Stimulated activated CD8-positive, alpha-beta memory T cell treated with anti-CD3 and anti-CD28 coated beads, Interleukin-2, amount 100 ng/mL, for 1 hour (primary cell): ENCODE data around the gene MOCS3.

Experiments
- DNase-seq, 2 donors: peaks; one replicate each; pipeline ENCODE4 v3.0.0-alpha.2; 2020; ENCODE audit warnings: low read depth in 2 of 2

MOCS3 gene

GRCh38 chr20:50982363-50982762 lies 23.7 kb downstream of the MOCS3 start:
- DNase-seq = no peak

DNA sequence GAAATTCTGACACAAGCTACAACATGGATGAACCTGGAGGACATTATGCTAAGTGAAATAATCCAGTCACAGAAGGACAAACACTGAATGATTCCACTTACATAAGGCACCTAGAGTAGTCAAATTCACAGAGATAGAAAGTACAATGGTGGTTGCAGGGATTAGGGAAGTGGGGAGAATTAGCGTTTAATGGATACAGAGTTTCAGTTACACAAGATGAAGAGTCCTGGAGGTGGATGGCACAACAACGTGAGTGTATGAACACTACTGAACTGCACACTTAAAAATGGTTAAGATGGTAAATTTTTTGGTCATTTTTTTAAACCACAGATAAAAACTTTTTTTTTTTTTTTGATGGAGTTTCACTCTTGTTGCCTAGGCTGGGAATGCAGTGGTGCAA lies 24.7 kb downstream of the MOCS3 start:
- DNase-seq = no peak

DNA sequence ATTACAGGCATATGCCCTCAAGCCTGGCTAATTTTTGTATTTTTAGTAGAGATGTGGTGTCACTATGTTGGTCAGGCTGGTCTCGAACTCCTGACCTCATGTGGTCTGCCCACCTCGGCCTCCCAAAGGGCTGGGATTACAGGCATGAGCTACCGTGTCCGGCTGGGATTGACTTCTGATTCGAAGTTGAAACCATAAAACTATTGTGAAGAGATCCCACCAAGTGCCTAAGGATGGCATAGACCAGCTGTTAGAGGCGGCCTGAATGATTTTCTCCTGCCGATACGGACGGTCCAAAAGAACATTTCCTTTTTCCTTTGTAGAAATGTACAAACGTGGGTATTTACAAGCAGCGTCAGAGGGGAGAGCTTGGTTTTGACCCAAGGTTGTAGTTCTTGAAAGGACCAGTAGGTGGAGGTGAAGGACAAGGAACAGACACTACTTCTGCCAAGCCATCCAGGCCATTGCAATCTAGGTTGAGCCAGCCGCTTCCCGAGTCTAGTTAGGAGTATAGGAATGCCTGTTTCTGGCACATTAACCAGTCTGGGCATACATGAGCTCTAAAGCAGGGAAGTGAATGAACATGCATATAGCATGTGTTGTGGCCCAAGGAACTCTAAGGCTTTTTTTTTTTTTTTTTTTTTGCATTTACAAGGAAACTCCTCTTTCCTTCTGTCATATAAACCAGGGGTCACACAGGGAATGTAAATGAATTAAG lies 29.0 kb downstream of the MOCS3 start:
- peak; percentile 7 to 9 for DNase-seq

DNA sequence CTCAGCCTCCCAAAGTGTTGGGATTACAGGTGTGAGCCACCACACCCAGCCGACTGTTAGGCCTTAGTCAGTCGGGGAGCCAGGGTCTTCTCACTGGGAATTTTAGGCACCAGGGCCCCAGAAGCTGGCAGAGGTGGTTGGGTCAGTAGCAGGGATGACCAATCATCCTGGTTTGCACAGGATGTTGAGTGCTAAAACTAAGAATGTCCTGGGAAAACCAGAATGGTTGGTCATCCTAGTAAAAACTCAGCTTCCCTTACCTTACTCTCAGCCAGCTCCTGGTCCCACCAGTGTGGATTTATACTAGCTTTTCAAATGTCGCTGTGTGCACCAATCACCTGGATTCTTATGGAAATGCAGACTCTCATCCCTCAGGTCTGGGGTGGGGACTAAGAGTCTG lies 32.5 kb downstream of the MOCS3 start:
- DNase-seq = no peak

DNA sequence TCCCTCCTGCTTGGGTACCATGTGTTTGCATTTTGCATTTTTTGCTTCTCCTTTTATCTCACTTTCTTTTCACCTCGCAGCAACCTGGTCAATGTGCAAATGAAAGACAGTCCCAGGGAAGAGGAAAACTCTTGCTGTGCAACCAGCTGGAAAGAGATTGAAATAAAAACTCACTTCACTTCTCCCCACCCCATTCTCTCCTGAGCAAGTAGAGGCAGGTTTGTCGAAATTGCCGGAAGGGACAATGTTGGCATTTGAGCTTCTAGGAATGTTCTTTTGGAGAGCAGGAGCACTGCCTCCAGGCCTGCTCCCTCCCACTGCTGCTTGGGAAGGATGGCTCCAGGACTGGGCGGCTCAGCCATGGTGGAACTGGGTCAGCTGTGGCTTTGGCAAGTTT lies 33.7 kb downstream of the MOCS3 start:
- DNase-seq = no peak

DNA sequence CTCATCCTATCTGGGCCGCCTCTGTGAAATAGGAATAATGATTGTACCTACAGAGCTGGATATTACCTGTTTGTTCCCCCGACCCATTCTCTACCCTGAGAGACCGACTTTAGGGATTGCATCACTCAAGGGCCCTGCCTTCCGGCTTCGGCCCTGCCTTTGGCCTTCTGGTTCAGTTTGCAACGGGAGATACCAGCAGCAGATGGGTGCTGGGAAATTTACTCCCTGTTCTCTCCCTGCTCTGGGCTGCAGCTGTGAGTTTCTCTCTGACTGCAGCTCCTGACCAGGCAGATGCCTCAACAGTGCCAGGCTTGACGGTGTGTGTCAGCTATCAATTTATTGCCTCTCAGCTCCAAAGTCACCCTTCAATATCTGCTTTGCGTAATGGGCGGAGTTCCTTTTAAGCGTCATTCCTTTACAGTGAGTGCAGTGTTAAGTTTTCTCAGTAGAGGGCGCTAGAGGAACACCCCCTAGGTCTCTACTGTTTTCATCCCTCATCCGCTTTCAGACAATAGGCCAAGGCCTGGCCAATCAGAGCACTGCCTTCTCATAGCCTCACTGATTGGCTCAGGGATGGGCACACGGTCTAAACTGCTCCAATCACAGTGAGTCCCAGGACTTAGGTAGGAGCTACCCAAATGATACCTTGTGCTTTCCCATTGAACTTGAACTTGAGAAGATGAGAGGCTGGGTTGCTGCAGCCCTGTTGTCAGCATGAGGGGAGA lies 34.3 kb downstream of the MOCS3 start:
- DNase-seq = no peak

GRCh38 chr20:50993876-50994275 lies 35.3 kb downstream of the MOCS3 start:
- no peak for DNase-seq

DNA sequence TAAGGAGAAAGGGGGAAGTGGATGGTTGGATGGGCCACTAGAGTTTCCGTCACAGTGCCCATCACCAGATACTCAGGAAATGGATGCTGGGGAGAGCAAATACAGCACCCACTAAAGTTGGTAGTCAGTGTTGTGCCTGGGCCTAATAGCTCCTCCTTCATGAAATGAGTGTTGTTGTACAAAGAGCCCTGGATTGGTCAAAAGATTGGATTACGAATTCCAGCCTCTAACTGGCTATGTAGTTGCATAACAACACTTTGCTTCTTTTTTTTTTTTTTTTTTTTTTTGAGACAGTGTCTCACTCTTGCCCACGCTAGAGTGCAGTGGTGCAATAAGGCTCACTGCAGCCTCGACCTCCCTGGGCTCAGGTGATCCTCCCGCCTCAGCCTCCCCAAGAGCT lies 36.9 kb downstream of the MOCS3 start:
- DNase-seq = no peak

DNA sequence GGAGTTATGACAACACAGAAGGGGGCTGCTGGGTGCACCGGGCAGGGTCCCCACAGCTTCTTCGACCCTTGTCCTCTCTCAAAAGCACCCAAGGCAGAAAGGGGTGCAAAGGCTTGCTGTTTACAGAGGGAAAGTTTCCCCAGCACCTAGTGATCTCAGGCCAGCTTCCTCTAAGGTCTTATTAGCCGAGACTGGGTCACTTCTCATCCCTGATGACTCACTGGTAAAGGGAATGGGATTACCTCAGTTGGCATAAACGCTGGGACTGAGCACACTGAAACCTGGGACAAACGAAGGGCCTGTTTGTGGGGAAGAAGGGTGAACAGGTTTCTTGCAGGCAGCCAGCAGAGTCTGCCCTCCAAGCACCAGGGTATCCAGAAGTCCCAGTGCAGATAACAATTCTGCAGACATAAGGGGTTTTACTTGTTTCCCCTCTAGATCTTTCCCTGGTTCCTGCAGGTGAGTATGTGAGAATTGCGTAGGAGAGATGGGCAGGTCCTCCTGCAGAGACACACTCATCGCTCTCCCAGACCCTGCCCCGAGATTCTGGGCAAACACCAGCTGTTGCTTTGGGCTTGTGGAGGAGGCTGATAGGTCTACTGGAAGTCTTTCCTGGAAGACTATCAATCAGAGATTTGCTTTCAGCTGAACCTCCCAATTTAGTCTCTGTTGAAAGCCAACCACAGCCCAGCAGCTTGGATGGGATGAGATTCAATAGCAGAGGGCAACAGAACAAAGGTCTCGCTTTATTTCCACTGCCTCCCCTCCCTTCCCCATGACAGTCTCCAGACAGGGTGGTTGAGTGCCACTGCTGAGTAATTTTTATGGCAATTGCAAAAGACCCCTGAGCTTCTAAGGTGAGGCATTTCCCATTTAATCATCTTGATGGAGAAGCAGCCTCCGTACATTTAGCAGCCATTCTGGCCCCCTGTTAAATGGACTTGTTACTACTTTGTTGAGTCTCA lies 38.6 kb downstream of the MOCS3 start:
- DNase-seq = no peak

DNA sequence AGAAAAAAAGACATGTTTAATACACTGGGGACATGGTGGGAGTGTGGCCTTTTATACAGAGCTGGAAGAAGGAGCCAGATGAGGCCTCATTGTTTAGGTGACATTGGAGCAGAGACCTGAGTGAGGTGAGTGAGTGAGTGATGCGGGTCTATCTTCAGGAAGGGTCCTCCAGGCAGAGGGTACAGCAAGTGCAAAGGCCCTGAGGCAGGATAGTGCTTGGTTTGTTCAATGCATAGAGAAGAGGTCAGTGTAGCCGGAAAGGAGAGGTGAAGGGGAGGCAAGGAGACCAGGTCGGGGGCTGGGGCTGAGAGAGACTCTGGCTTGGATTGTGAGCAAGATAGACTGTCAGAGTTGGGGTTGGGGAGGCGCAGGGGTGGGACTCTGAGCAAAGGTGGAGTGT lies 40.7 kb downstream of the MOCS3 start:
- DNase-seq = no peak

GRCh38 chr20:51001430-51002265 lies 43.0 kb downstream of the MOCS3 start:
- DNase-seq = no peak

GRCh38 chr20:51002633-51003032 lies 44.0 kb downstream of the MOCS3 start:
- DNase-seq = no peak

- DNase-seq = no peak
These were observed 45.1 kb downstream of the MOCS3 start for GRCh38 chr20:51003753-51004152.

DNA sequence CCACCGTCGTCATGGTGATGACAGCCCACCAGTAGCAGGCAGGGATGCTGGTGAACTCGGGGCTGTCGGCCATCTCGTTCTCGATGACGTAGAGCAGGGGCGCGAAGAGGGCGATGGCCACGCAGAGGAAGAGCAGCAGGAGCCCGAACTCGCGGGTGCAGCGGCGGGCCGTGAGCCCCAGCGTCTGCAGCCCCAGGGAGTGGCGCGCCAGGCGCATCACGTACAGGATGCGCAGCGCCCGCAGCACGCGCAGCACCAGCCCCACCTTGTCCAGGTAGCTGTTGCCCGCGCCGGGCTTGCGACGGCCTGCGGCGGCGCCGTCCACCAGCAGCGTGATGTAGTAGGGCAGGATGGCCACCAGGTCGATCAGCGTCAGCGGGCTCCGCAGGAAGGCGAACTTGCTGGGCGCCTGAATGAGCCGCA lies 45.7 kb downstream of the MOCS3 start:
- no peak for DNase-seq

GRCh38 chr20:51004781-51005180 lies 46.2 kb downstream of the MOCS3 start:
- DNase-seq = no peak

DNA sequence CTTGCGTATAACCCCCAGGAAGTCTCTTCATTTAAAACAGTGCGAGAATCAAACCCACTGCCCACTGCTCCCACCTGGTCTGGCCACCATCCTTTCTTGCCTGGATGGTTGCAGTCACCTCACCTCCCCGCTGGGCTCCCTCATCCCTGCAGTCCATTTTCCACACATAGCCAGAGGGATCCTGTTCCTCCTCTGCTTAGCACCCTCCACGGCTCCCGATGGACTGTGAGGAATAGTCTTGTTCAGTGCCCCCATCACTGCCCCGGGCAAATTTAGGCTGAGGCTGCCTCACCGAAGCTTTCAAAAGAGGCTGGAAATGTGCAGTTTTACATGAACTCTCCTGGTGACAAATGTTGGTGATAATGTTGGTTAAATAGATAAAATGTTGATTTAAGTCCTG lies 46.6 kb downstream of the MOCS3 start:
- no peak for DNase-seq

GRCh38 chr20:51008718-51009117 lies 50.1 kb downstream of the MOCS3 start:
- DNase-seq = no peak

GRCh38 chr20:51009303-51010042 lies 50.9 kb downstream of the MOCS3 start:
- DNase-seq = no peak

- DNase-seq = no peak
These were observed 51.4 kb downstream of the MOCS3 start for GRCh38 chr20:51010043-51010365.

- DNase-seq = no peak
These were observed 52.3 kb downstream of the MOCS3 start for GRCh38 chr20:51010932-51011331.

DNA sequence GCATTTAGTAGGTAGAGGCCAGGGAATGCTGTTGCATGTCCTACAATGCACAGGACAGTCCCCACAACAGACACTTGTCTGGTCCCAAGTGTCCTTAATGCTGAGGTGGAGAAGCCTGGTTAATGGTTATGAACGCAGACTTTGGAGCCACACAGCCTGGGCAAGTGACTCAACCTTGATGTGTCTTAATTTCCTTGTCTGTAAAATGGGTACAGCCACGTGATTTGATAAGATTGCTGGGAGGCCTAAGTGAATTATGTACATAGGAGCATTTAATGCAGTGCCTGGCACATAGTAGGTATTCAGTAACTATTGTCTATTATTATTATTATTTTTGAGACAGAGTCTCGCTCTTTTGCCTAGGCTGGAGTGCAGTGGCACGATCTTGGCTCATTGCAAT lies 52.9 kb downstream of the MOCS3 start:
- DNase-seq = no peak
